A549 (cell line): Measurements from ENCODE around the gene HDAC2. TPM values are rescaled to one million over a fixed set of nuclear protein-coding genes. Genes with fewer than 3 reads are reported as not detected.

ENCODE experiments used
- ATAC-seq, 2 experiments: fragments of 200-7000 bp in 1 of 2; fragments of >200 bp in 1 of 2; cut with Nextera tagmentation in 1 of 2; cut with Tn5 transposase in 1 of 2; 3 replicates each; pipeline versions ENCODE4 v1.8.0 to v1.9.1; 2018 to 2020; ENCODE audit warnings: mild to moderate bottlenecking in 1 of 2, moderate library complexity in 1 of 2
- CTCF ChIA-PET: fragments of 300-600 bp; sonication (Branson Sonifier 250); formaldehyde crosslinking; extraction: SDS; loops from one replicate; lab custom pipeline; 2021; ENCODE audit warnings: antibody characterized with exemption, inconsistent platforms; lab: Yijun Ruan, JAX
- POLR2A ChIA-PET: fragments of 350-600 bp; formaldehyde crosslinking; extraction: SDS; loops from one replicate; lab custom pipeline; 2021; ENCODE audit warnings: antibody characterized with exemption, inconsistent platforms; lab: Yijun Ruan, JAX
- DNase-seq, 2 experiments: peaks; one replicate each; pipeline versions ENCODE4 v3.0.0 to v3.0.0-alpha.2; 2011 to 2016; ENCODE audit warnings: low read depth in 1 of 2, low spot score in 1 of 2
- FAIRE-seq: peaks from 2 replicates; lab custom pipeline; 2011; peaks lifted over from hg19 to GRCh38; lab: Jason Lieb, UNC
- H3K27ac ChIP-seq, 2 experiments: fragments of >200 bp; sonication (Bioruptor Twin); formaldehyde crosslinking; 3 replicates each; pipeline ENCODE4 v1.5.1; 2016 to 2017
- H3K4me1 ChIP-seq: fragments of >200 bp; sonication (Bioruptor Twin); formaldehyde crosslinking; 3 replicates; pipeline ENCODE4 v1.6.1; 2016
- H3K4me2 ChIP-seq: fragments of >200 bp; sonication (Bioruptor Twin); formaldehyde crosslinking; 3 replicates; pipeline ENCODE4 v1.6.1; 2016
- H3K4me3 ChIP-seq: fragments of >200 bp; sonication (Bioruptor Twin); formaldehyde crosslinking; 3 replicates; pipeline ENCODE4 v1.5.1; 2016
- H3K9me3 ChIP-seq: fragments of >200 bp; sonication (Bioruptor Twin); formaldehyde crosslinking; 3 replicates; pipeline ENCODE4 v1.6.1; 2016
- ATOH8 ChIP-seq: fragments of 250-450 bp; sonication (Bioruptor Pico); IDR thresholded peaks from 2 replicates; pipeline ENCODE4 v1.5.0; 2020; ENCODE audit warnings: low read depth, mild to moderate bottlenecking, moderate library complexity
- BCL3 ChIP-seq: fragments of >200 bp; sonication (Bioruptor Twin); formaldehyde crosslinking; IDR thresholded peaks from 3 replicates; pipeline ENCODE4 v1.6.1; 2016
- CBX2 ChIP-seq: fragments of 200-600 bp; sonication (generic); IDR thresholded peaks from 2 replicates; pipeline ENCODE4 v1.6.1; 2016; ENCODE audit warnings: low read depth, mild to moderate bottlenecking, borderline replicate concordance
- CBX8 ChIP-seq: fragments of 200-600 bp; sonication (generic); IDR thresholded peaks from 2 replicates; pipeline ENCODE4 v1.6.1; 2016
- CHD4 ChIP-seq: fragments of 200-600 bp; sonication (generic); IDR thresholded peaks from 2 replicates; pipeline ENCODE4 v1.6.1; 2016; ENCODE audit warnings: antibody characterized with exemption, mild to moderate bottlenecking, borderline replicate concordance
- EP300 ChIP-seq, 2 experiments: fragments of >200 bp; sonication (Bioruptor Twin); formaldehyde crosslinking; IDR thresholded peaks; 2 replicates in 1 of 2; 3 replicates in 1 of 2; pipeline ENCODE4 v1.6.1; 2016 to 2017
- ESRRA ChIP-seq: fragments of 150-350 bp; IDR thresholded peaks from 2 replicates; pipeline ENCODE4 v1.6.1; 2014; ENCODE audit warnings: mild to moderate bottlenecking, low read length, borderline replicate concordance
- FOSL2 ChIP-seq, 2 experiments: fragments of 450-650 bp in 1 of 2; fragments of >200 bp in 1 of 2; sonication (Bioruptor Twin) in 1 of 2; formaldehyde crosslinking; IDR thresholded peaks; 2 replicates each; pipeline versions ENCODE4 v1.5.0 to v1.6.1; 2016 to 2020; ENCODE audit warnings: mild to moderate bottlenecking in 1 of 2, moderate library complexity in 1 of 2
- FOXS1 ChIP-seq: fragments of 250-450 bp; sonication (Bioruptor Pico); IDR thresholded peaks from 2 replicates; pipeline ENCODE4 v1.5.0; 2020; ENCODE audit warnings: mild to moderate bottlenecking, moderate library complexity
- HDAC2 ChIP-seq: fragments of 200-600 bp; sonication (generic); IDR thresholded peaks from 2 replicates; pipeline ENCODE4 v1.6.1; 2016
- HES2 ChIP-seq: fragments of >200 bp; sonication (Bioruptor Twin); formaldehyde crosslinking; IDR thresholded peaks from 2 replicates; pipeline ENCODE4 v1.6.1; 2016
- HEYL ChIP-seq: fragments of 250-450 bp; sonication (Bioruptor Pico); IDR thresholded peaks from 2 replicates; pipeline ENCODE4 v1.8.0; 2021; ENCODE audit warnings: mild to moderate bottlenecking, moderate library complexity
- HMGXB4 ChIP-seq: fragments of 250-450 bp; sonication (Bioruptor Pico); IDR thresholded peaks from 2 replicates; pipeline ENCODE4 v1.5.0; 2021; ENCODE audit warnings: mild to moderate bottlenecking, moderate library complexity, borderline replicate concordance
- HOXB13 ChIP-seq: fragments of 250-450 bp; sonication (Bioruptor Pico); IDR thresholded peaks from 2 replicates; pipeline ENCODE4 v1.5.0; 2020; ENCODE audit warnings: low read depth, mild to moderate bottlenecking, moderate library complexity
- JUN ChIP-seq, 2 experiments: fragments of >200 bp; sonication (Bioruptor Twin); formaldehyde crosslinking; IDR thresholded peaks; 2 replicates in 1 of 2; 3 replicates in 1 of 2; pipeline ENCODE4 v1.6.1; 2016 to 2017
- MAFK ChIP-seq: fragments of 450-650 bp; IDR thresholded peaks from 2 replicates; pipeline ENCODE4 v1.6.1; 2014; ENCODE audit not compliant: partially characterized antibody
- NPAS2 ChIP-seq: fragments of 250-450 bp; sonication (Bioruptor Pico); IDR thresholded peaks from 2 replicates; pipeline ENCODE4 v1.8.0; 2022; ENCODE audit warnings: mild to moderate bottlenecking, moderate library complexity, borderline replicate concordance
- PHF8 ChIP-seq: fragments of 200-600 bp; sonication (generic); IDR thresholded peaks from 2 replicates; pipeline ENCODE4 v1.6.1; 2016; ENCODE audit warnings: low read depth, mild to moderate bottlenecking, antibody characterized with exemption, moderate library complexity, borderline replicate concordance
- REST ChIP-seq: fragments of 200-600 bp; sonication (generic); IDR thresholded peaks from 2 replicates; pipeline ENCODE4 v1.6.1; 2016; ENCODE audit warnings: antibody characterized with exemption, mild to moderate bottlenecking, moderate library complexity
- RNF2 ChIP-seq: fragments of 200-600 bp; sonication (generic); IDR thresholded peaks from 2 replicates; pipeline ENCODE4 v1.6.1; 2016; ENCODE audit warnings: low read depth, mild to moderate bottlenecking, antibody characterized with exemption, moderate library complexity, borderline replicate concordance
- SMC3 ChIP-seq: fragments of >200 bp; sonication (Bioruptor Twin); formaldehyde crosslinking; IDR thresholded peaks from 3 replicates; pipeline ENCODE4 v1.6.1; 2018; ENCODE audit warnings: inconsistent platforms
- SREBF2 ChIP-seq: fragments of 450-650 bp; IDR thresholded peaks from 2 replicates; pipeline ENCODE4 v1.6.1; 2014; ENCODE audit warnings: mild to moderate bottlenecking, moderate library complexity
- TP53 ChIP-seq: fragments of 250-450 bp; sonication (Bioruptor Pico); IDR thresholded peaks from 2 replicates; pipeline ENCODE4 v1.5.0; 2021; ENCODE audit warnings: mild to moderate bottlenecking, moderate library complexity
- ZC3H11A ChIP-seq: fragments of 450-650 bp; IDR thresholded peaks from 2 replicates; pipeline ENCODE4 v1.6.1; 2014; ENCODE audit warnings: antibody characterized with exemption, mild to moderate bottlenecking
- ZNF302 ChIP-seq: fragments of 250-450 bp; sonication (Bioruptor Pico); IDR thresholded peaks from 2 replicates; pipeline ENCODE4 v1.9.0; 2021; ENCODE audit warnings: inconsistent platforms, mild to moderate bottlenecking, moderate library complexity
- ZSCAN20 ChIP-seq: fragments of 250-450 bp; sonication (Bioruptor Pico); IDR thresholded peaks from 2 replicates; pipeline ENCODE4 v1.8.0; 2022; ENCODE audit warnings: mild to moderate bottlenecking, moderate library complexity
- WGBS: methylation state at CpG from one replicate; pipeline ENCODE4 v1.1.6; 2017; ENCODE audit errors: missing lambda C conversion rate; 5-methylcytosine and 5-hydroxymethylcytosine counted together
- polyA minus RNA-seq: library from RNA; depleted of rRNA, polyadenylated mRNA; stranded (reverse); fragments of >200 nt; gene quantifications from 2 replicates; pipeline ENCODE4 v1.2.3, GENCODE V29; 2011; rRNA and poly(A)+ RNA removed
- polyA plus RNA-seq, 4 experiments: library from polyadenylated mRNA; depleted of rRNA in 3 of 4; stranded (reverse); fragments of >200 nt; fragmentation: RNase III in 1 of 4; extraction: RNeasy Plus Mini Kit Qiagen cat#74134 plus additional on column Dnase treatment in 1 of 4; gene quantifications; 2 replicates in 3 of 4; 3 replicates in 1 of 4; pipeline ENCODE4 v1.2.3, GENCODE V29; 2011 to 2017
- TF ChIP-seq, protein P1 (sequence below): IDR thresholded peaks from 2 replicates; pipeline ENCODE4 v1.6.1; 2012; ENCODE audit warnings: low read depth, borderline replicate concordance
- TF ChIP-seq, protein P2 (sequence below): IDR thresholded peaks from 2 replicates; pipeline ENCODE4 v1.6.1; 2012

Gene HDAC2
- polyA plus RNA-seq (2011; rRNA removed) (129 and 183 TPM in 2 replicates), polyA plus RNA-seq (2017; fragmentation: RNase III; extraction: RNeasy Plus Mini Kit Qiagen cat#74134 plus additional on column Dnase treatment) (103 to 105 TPM (median 103 TPM) in 3 replicates), polyA minus RNA-seq (65.2 and 77.5 TPM in 2 replicates)
- 52.9 and 53.3 TPM in 2 replicates for polyA plus RNA-seq (2012; cell fraction: cytosol; rRNA removed)
- 40.4 and 49.8 TPM in 2 replicates for polyA plus RNA-seq (2012; cell fraction: nucleus; rRNA removed)

DNA sequence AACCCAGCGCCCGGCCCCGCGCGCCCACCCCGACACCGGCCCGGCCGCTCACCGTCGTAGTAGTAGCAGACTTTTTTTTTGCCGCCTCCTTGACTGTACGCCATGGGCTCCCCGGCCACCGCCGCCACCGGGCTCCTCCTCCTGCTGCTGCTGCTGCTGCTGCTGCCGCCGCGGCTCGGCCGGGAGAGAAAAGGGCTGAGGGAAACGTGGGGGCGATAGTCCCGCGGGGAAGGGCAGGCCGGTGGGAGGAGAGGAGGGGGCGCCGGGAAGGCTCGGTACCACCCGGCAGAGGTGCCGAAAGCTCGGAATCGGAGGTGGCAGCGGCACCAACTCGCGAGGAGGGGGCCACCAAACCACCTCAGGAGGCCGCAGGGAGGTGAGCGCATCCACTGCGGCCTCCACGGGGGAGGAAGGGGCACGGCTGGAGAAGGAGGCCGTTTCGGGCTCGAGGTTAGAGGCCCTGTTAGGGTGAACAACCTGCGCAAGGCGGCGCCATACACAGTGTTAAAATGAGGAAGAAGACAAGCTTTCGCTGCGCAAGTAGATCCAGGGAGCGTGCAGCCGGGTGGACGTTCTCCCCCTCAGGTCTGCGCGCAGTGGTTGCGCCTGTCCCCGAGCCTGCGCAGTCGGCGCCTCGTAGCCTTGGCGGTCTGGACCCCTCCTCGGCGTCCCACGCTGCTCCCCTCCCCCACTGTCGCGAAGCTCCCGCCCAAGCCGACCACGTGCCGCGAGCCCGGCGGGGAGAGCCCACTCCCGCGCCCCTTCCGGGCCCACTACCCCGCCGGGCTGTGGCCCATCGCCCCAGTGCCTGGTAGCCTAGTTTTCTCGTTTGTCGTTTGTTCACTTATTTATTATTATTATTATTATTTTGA is at the start of gene HDAC2:
TSS of gene HDAC2 (minus strand) at position 344 of the 872 bp plus-strand sequence. CDS start at position 104, 240 bp downstream.
- Histone ChIP-seq H3K4me3 (peak within 1 kb of the TSS; percentile 93), H3K9me3 (no peaks in the 10 kb centered on the region), H3K4me2 (peak within 1 kb of the TSS; percentile 95), H3K4me1 (peaks cover 15% of the 10 kb centered on the region; the same call in 2 of the 3 replicates), H3K27ac (peak within 1 kb of the TSS; percentile 91 to 99)
- POLR2A ChIA-PET: no interaction called here
- CTCF ChIA-PET: interaction anchor here (0.8 to 1.3 kb wide), 2 partner anchors 10 to 137 kb away, joined by 3 to 4 read pairs; no protein-coding TSS in a partner anchor
- 4% methylated on average over 20 of the region's 82 CpGs for WGBS
- ATAC-seq (peak; percentile 89 to 90), FAIRE-seq (no peak), DNase-seq (peak; percentile 57 to 84)
- TF ChIP-seq FOXS1: no peak
- no peak for TF ChIP-seq CBX8
- peak; percentile 63; the same call in 1 of the 2 replicates for TF ChIP-seq ZSCAN20
- TF ChIP-seq NPAS2 (CRISPR knock-in tag): no peak
- TF ChIP-seq, protein P1, sequence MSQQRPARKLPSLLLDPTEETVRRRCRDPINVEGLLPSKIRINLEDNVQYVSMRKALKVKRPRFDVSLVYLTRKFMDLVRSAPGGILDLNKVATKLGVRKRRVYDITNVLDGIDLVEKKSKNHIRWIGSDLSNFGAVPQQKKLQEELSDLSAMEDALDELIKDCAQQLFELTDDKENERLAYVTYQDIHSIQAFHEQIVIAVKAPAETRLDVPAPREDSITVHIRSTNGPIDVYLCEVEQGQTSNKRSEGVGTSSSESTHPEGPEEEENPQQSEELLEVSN: peak; percentile 100
- no peak for TF ChIP-seq CHD4
- peak; percentile 91; the same call in 1 of the 2 replicates for TF ChIP-seq RNF2
- TF ChIP-seq ZNF302 (CRISPR knock-in tag): no peak
- TF ChIP-seq FOSL2 (IDR thresholded peaks at IDR 0.05): no peak
- no peak for TF ChIP-seq FOSL2 (CRISPR knock-in tag; IDR thresholded peaks at IDR 0.05)
- TF ChIP-seq REST: no peak
- no peak for TF ChIP-seq BCL3
- TF ChIP-seq CBX2: no peak
- TF ChIP-seq HES2: no peak
- TF ChIP-seq JUN (IDR thresholded peaks at IDR 0.05): peak; percentile 34 to 70; a peak in 4 of 5 replicates
- TF ChIP-seq SMC3: no peak
- no peak for TF ChIP-seq HDAC2
- 0 out of 2 replicates have a peak, but pooled peaks have one; percentile 56 for TF ChIP-seq HEYL (CRISPR knock-in tag)
- TF ChIP-seq HOXB13: no peak
- no peak for TF ChIP-seq ZC3H11A
- no peak for TF ChIP-seq EP300 (IDR thresholded peaks at IDR 0.05)
- peak; percentile 37 for TF ChIP-seq PHF8
- TF ChIP-seq SREBF2: no peak
- TF ChIP-seq MAFK: no peak
- TF ChIP-seq, protein P2, sequence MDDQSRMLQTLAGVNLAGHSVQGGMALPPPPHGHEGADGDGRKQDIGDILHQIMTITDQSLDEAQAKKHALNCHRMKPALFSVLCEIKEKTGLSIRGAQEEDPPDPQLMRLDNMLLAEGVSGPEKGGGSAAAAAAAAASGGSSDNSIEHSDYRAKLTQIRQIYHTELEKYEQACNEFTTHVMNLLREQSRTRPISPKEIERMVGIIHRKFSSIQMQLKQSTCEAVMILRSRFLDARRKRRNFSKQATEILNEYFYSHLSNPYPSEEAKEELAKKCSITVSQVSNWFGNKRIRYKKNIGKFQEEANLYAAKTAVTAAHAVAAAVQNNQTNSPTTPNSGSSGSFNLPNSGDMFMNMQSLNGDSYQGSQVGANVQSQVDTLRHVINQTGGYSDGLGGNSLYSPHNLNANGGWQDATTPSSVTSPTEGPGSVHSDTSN: no peak
- TF ChIP-seq HMGXB4: no peak
- TF ChIP-seq TP53 (CRISPR knock-in tag): no peak
- TF ChIP-seq ATOH8 (CRISPR knock-in tag): 0 out of 2 replicates have a peak, but pooled peaks have one; percentile 63
- TF ChIP-seq ESRRA: no peak
